ENCODE data around the gene LCORL. TPM values are rescaled to one million over a fixed set of nuclear protein-coding genes. Genes with fewer than 3 reads are reported as not detected.

LCORL gene
- total and polyA plus RNA-seq, 3 donors from 2014 or later = 9.7 to 43.7 (median 37.6) TPM

- H3K9me3 ChIP-seq = no peaks in the 10 kb centered on the region
- TF ChIP-seq POLR2A (IDR thresholded peaks at IDR 0.05) (no peak), CTCF (IDR thresholded peaks at IDR 0.05) (no peak)
- 82 to 94% methylated on average over 1 of the region's 1 CpG for WGBS, 2 donors
- H3K27me3 ChIP-seq = no peaks in the 10 kb centered on the region
- no peaks in the 10 kb centered on the region for H3K4me1 ChIP-seq
- no peak for DNase-seq
- no peak overlapping the region for H3K4me3 ChIP-seq
- intact Hi-C loops (cut with DNase I; ENCODE audit: low total_unique reads) = no loop called here
- no peak overlapping the region for H3K27ac ChIP-seq
- no peaks in the 10 kb centered on the region for H3K36me3 ChIP-seq (ENCODE audit: low read depth, missing control alignments)
These were observed 223.7 kb downstream of the LCORL start for GRCh38 chr4:17797808-17798207.

- Histone ChIP-seq H3K9me3 (no peaks in the 10 kb centered on the region), H3K36me3 (ENCODE audit: low read depth, missing control alignments) (no peaks in the 10 kb centered on the region), H3K27ac (no peak overlapping the region), H3K4me3 (no peak overlapping the region), H3K27me3 (no peaks in the 10 kb centered on the region), H3K4me1 (no peaks in the 10 kb centered on the region)
- TF ChIP-seq POLR2A (IDR thresholded peaks at IDR 0.05) = no peak
- TF ChIP-seq CTCF (IDR thresholded peaks at IDR 0.05) = no peak
- no peak for DNase-seq
- intact Hi-C loops (cut with DNase I; ENCODE audit: low total_unique reads) = no loop called here
- WGBS, 2 donors = 73 to 85% methylated on average over 1 of the region's 1 CpG
These were observed 226.8 kb downstream of the LCORL start for GRCh38 chr4:17794730-17795129.

Other genes starting within 250 kb of the LCORL start
- gene FAM184B, start 240.1 kb downstream of the LCORL start, total RNA-seq = under 1 TPM; 0.08 to 0.19 TPM
- gene FAM184B, start 240.1 kb downstream of the LCORL start, polyA plus RNA-seq (ENCODE audit: insufficient read depth, low read depth, low replicate concordance) = 0.26 TPM
- gene DCAF16, start 211.0 kb downstream of the LCORL start, total RNA-seq = 10 to 100 TPM; 42.6 to 48.0 TPM
- gene DCAF16, start 211.0 kb downstream of the LCORL start, polyA plus RNA-seq (ENCODE audit: insufficient read depth, low read depth, low replicate concordance) = 30.5 TPM
- 10 to 100 TPM in 1 of 2 donors, 1 to 10 TPM in 1; 7.6 to 13.3 TPM for gene NCAPG, start 210.8 kb downstream of the LCORL start, total RNA-seq
- gene NCAPG, start 210.8 kb downstream of the LCORL start, polyA plus RNA-seq (ENCODE audit: insufficient read depth, low read depth, low replicate concordance) = 12.5 TPM